Esophagus (tissue), 2 donors: ENCODE results near the gene INSL3. TPM values are rescaled to one million over a fixed set of nuclear protein-coding genes. Genes with fewer than 3 reads are reported as not detected.

Experiments used
- H3K27ac ChIP-seq, 2 donors: one replicate each; pipeline ENCODE4 v1.5.1; 2013; ENCODE audit warnings: low read depth in 2 of 2, mild to moderate bottlenecking in 2 of 2, inconsistent platforms in 1 of 2, low read length in 1 of 2, moderate library complexity in 1 of 2
- H3K27me3 ChIP-seq, 2 donors: one replicate each; pipeline ENCODE4 v1.6.1; 2013; ENCODE audit warnings: low read length in 2 of 2, control low read depth in 1 of 2, mild to moderate bottlenecking in 1 of 2; ENCODE audit not compliant: insufficient read depth in 2 of 2, control insufficient read depth in 1 of 2
- H3K36me3 ChIP-seq, 2 donors: one replicate each; pipeline ENCODE4 v1.6.1; 2013; ENCODE audit warnings: low read length in 1 of 2; ENCODE audit not compliant: control insufficient read depth in 2 of 2, insufficient read depth in 2 of 2
- H3K4me1 ChIP-seq, 2 donors: one replicate each; pipeline ENCODE4 v1.6.1; 2013; ENCODE audit warnings: low read length in 1 of 2; ENCODE audit not compliant: control insufficient read depth in 2 of 2, insufficient read depth in 2 of 2
- H3K4me3 ChIP-seq, 2 donors: one replicate each; pipeline ENCODE4 v1.5.1; 2013; ENCODE audit warnings: low read length in 2 of 2, mild to moderate bottlenecking in 2 of 2, low read depth in 1 of 2, moderate library complexity in 1 of 2
- H3K9me3 ChIP-seq, 2 donors: one replicate each; pipeline ENCODE4 v1.6.1; 2013; ENCODE audit warnings: mild to moderate bottlenecking in 2 of 2, low read depth in 1 of 2, low read length in 1 of 2, moderate library complexity in 1 of 2; ENCODE audit not compliant: control insufficient read depth in 2 of 2, insufficient read depth in 1 of 2
- WGBS, 2 donors: extraction: QIAGEN DNeasy Blood & Tissue Kit; methylation state at CpG; one replicate each; pipeline ENCODE4 v1.1.7; 2013; 5-methylcytosine and 5-hydroxymethylcytosine counted together
- polyA plus RNA-seq, 2 donors: library from polyadenylated mRNA; stranded (reverse); fragments of 200-250 nt; gene quantifications; one replicate each; pipeline ENCODE4 v1.2.3, GENCODE V29; 2013
- donor health status: healthy with polysubstance abuse.
- donor health status: Bipolar disorder and iron deficiency.

Gene INSL3
- polyA plus RNA-seq, 2 donors, result 0.06 to 0.12 TPM

DNA sequence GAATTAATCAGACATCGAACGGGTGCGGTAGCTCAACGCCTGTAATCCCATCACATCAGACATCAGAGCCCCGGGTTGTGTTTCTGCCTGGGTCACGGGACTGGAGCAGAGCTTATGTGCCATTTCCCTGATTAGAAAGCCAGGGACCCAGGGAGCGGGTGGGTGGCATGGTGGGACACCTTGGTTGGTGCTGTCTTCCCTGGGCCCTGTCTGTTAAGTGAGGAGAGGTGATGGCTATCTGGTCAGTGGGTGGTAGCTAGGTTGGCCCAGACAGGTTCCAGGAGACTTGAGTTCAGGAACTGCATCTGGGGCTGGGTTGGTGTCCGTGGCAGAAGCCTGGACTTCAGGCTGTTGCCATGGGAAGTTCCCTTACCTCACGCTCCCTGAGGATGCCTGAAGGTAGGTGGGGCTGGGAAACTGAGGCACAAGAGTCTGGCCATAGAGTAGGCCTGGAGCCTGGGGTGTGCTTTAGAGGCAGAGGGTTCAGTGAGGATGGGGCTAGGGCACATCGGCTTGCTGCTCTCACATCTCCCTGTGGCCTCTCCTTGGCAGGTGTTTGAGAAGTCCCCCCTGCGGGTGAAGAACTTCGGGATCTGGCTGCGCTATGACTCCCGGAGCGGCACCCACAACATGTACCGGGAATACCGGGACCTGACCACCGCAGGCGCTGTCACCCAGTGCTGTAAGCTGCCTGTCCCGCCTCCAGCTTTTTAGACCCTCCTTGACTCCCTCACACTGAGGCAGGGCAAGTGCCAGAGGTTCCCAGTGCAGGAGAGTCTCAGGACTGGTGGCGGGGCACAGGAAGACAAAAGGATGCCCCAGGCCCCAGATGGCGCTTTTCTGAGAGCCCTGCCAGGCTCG, 40.5 kb upstream of the INSL3 start:
- Histone ChIP-seq H3K27me3 (no peaks in the 10 kb centered on the region), H3K4me1 (peaks cover 14 to 30% of the 10 kb centered on the region in 2 donors), H3K36me3 (peaks cover 15 to 30% of the 10 kb centered on the region in 2 donors), H3K4me3 (peak overlapping the region; percentile 80 to 95), H3K9me3 (no peaks in the 10 kb centered on the region), H3K27ac (peak overlapping the region in 1 of 2 donors; percentile 36)
- WGBS, 2 donors, result 62 to 73% methylated on average over 23 of the region's 23 CpGs

DNA sequence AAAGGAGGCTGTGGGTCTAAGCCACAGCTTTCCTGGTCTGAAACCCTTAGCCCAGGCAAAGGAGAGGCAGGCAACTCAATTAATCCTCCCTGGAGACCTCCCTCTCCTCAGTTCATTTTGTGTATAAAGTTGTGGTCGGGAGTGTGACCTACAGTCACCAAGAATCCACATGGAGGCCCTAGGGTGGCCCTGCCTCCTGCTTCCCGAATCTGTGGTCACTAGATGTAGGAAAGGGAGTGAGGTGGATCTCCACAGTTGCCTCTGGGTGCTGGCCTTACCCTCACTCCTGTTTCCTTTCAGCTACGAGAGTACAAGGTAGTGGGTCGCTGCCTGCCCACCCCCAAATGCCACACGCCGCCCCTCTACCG, 39.7 kb upstream of the INSL3 start:
- Histone ChIP-seq H3K27ac (peak overlapping the region; percentile 41 to 82), H3K9me3 (no peaks in the 10 kb centered on the region), H3K27me3 (no peaks in the 10 kb centered on the region), H3K4me1 (peaks cover 13 to 28% of the 10 kb centered on the region in 2 donors), H3K4me3 (peak overlapping the region; percentile 80 to 95), H3K36me3 (peaks cover 15 to 30% of the 10 kb centered on the region in 2 donors)
- 37 to 41% methylated on average over 7 of the region's 7 CpGs for WGBS, 2 donors

GRCh38 chr19:17860331-17860992, 39.1 kb upstream of the INSL3 start:
- Histone ChIP-seq H3K9me3 (no peaks in the 10 kb centered on the region), H3K4me3 (peak overlapping the region; percentile 80 to 95), H3K4me1 (peaks cover 11 to 23% of the 10 kb centered on the region in 2 donors), H3K36me3 (peaks cover 15 to 30% of the 10 kb centered on the region in 2 donors), H3K27me3 (no peaks in the 10 kb centered on the region), H3K27ac (peak overlapping the region; percentile 53 to 82)
- WGBS, 2 donors, result 1% methylated on average over 22 of the region's 22 CpGs

- Histone ChIP-seq H3K9me3 (no peaks in the 10 kb centered on the region), H3K27ac (peak within 1 kb of the TSS; percentile 53 to 82), H3K4me3 (peak within 1 kb of the TSS; percentile 80 to 95), H3K4me1 (peaks cover 11 to 22% of the 10 kb centered on the region in 2 donors), H3K36me3 (peaks cover 15 to 30% of the 10 kb centered on the region in 2 donors), H3K27me3 (no peaks in the 10 kb centered on the region)
- 0% methylated on average over 70 to 80 of the region's 80 CpGs for WGBS, 2 donors
Observed at GRCh38 chr19:17859533-17860330, 38.4 kb upstream of the INSL3 start, which contains the start of gene RPL18A. TSS of gene RPL18A (plus strand) at chr19:17859910. CDS start at chr19:17859957, 47 bp downstream.

GRCh38 chr19:17855280-17856152, 34.2 kb upstream of the INSL3 start:
- no peaks in the 10 kb centered on the region for H3K27me3 ChIP-seq
- no peak overlapping the region for H3K4me3 ChIP-seq
- no peaks in the 10 kb centered on the region for H3K36me3 ChIP-seq
- H3K9me3 ChIP-seq, result no peaks in the 10 kb centered on the region
- H3K4me1 ChIP-seq, result peaks cover 0 to under 1% of the 10 kb centered on the region in 2 donors
- no peak overlapping the region for H3K27ac ChIP-seq
- 12 to 14% methylated on average over 28 to 29 of the region's 29 CpGs for WGBS, 2 donors

- Histone ChIP-seq H3K36me3 (no peaks in the 10 kb centered on the region), H3K27ac (no peak overlapping the region), H3K4me3 (no peak overlapping the region), H3K4me1 (peaks cover 0 to 3% of the 10 kb centered on the region in 2 donors), H3K9me3 (no peaks in the 10 kb centered on the region), H3K27me3 (no peaks in the 10 kb centered on the region)
- 63 to 73% methylated on average over 6 of the region's 6 CpGs for WGBS, 2 donors
Observed at GRCh38 chr19:17854061-17854460, 32.7 kb upstream of the INSL3 start.

GRCh38 chr19:17848595-17849292, 27.4 kb upstream of the INSL3 start:
- H3K27me3 ChIP-seq, result no peaks in the 10 kb centered on the region

DNA sequence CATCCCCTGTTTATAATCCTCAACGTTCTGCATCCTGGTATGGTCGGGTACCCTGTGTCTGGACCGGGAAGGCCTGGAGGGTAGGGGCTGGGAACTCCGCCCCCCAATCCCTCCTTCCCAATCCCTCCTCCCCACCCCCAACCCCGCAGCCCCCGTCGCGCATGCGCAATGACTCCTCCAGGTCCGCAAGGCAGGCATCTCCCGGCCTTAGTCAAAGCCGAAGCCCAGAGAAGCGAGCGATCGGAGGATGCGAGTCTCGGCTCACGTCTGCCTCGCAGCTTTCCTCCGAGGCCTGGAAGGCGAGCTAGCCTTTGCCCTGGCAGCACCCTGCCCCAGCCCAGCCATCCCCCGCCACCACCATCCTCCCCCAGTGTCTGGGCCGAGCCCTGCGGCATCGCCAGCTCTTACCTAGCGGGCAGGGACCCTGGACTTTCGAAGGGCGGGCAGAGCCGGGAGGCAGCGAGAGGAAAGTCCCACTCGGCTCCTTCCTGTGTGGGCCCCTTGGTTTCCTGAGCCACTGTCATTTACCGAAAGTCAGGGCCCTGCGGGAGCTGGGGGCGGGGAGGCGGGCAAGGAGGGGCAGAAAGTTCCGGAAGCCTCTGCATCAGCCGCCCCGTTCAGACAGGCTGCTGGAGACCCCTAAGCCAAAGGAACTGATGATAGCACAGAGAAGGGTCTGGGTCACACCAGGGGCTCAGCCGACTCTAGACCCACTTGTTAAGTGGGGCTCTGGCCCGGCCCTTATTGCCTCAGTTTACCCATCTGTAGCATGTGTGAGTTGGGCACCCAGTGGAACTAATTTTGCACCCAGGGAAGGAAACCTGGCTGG, 26.4 kb upstream of the INSL3 start, which contains the start of gene JAK3:
Gene JAK3 (minus strand): TSS at position 445 of the 829 bp plus-strand sequence. CDS start 3,565 bp downstream, outside the sequence.
- peak within 1 kb of the TSS; percentile 15 to 24 for H3K4me3 ChIP-seq
- peak within 1 kb of the TSS; percentile 63 to 74 for H3K27ac ChIP-seq
- no peaks in the 10 kb centered on the region for H3K27me3 ChIP-seq
- peaks cover 0 to 2% of the 10 kb centered on the region in 2 donors for H3K36me3 ChIP-seq
- peaks cover 0 to 3% of the 10 kb centered on the region in 2 donors for H3K4me1 ChIP-seq
- 10 to 14% methylated on average over 37 to 40 of the region's 40 CpGs for WGBS, 2 donors
- no peaks in the 10 kb centered on the region for H3K9me3 ChIP-seq

More at GRCh38 chr19:17848595-17849292, 27.4 kb upstream of the INSL3 start:
- H3K27ac ChIP-seq, result peak overlapping the region; percentile 34 to 74
- H3K9me3 ChIP-seq, result no peaks in the 10 kb centered on the region
- no peak overlapping the region for H3K4me3 ChIP-seq
- WGBS, 2 donors, result 51 to 68% methylated on average over 14 of the region's 14 CpGs
- H3K36me3 ChIP-seq, result peaks cover 0 to under 1% of the 10 kb centered on the region in 2 donors
- H3K4me1 ChIP-seq, result peaks cover 0 to 3% of the 10 kb centered on the region in 2 donors
